Heart right ventricle (tissue), 16 donors: ENCODE results near the gene NKIRAS2. TPM values are rescaled to one million over a fixed set of nuclear protein-coding genes. Genes with fewer than 3 reads are reported as not detected.
A peak's percentile ranks its signal among the peaks of the same experiment; 100 is the strongest.

Experiments
- ATAC-seq, 8 donors: fragments of 200-7000 bp; cut with Tn5 transposase; one replicate each; pipeline ENCODE4 v1.9.1; 2020; ENCODE audit warnings: mild to moderate bottlenecking in 8 of 8, moderate library complexity in 8 of 8, moderate number of reproducible peaks in 1 of 8
- DNase-seq, 2 donors: peaks; one replicate each; pipeline ENCODE4 v3.0.0-alpha.2; 2020
- H3K27ac ChIP-seq, 10 donors: fragments of 200-600 bp; sonication (generic) in 2 of 10; one replicate each; pipeline versions ENCODE4 v1.5.0 to v1.8.0; 2020 to 2022; ENCODE audit warnings: mild to moderate bottlenecking in 3 of 10
- H3K27me3 ChIP-seq, 7 donors: fragments of 200-600 bp; one replicate each; pipeline ENCODE4 v1.8.0; 2021 to 2022; ENCODE audit warnings: mild to moderate bottlenecking in 2 of 7
- H3K36me3 ChIP-seq, 9 donors: fragments of 200-600 bp; sonication (generic) in 1 of 9; one replicate each; pipeline versions ENCODE4 v1.5.0 to v1.8.0; 2020 to 2022; ENCODE audit warnings: mild to moderate bottlenecking in 2 of 9
- H3K4me1 ChIP-seq, 9 donors: fragments of 200-600 bp; sonication (generic) in 1 of 9; one replicate each; pipeline versions ENCODE4 v1.5.0 to v1.8.0; 2020 to 2022; ENCODE audit warnings: mild to moderate bottlenecking in 4 of 9
- H3K4me3 ChIP-seq, 10 donors: fragments of 200-600 bp; sonication (generic) in 2 of 10; one replicate each; pipeline versions ENCODE4 v1.5.0 to v1.8.0; 2020 to 2022; ENCODE audit warnings: mild to moderate bottlenecking in 7 of 10, moderate library complexity in 2 of 10
- H3K9me3 ChIP-seq, 11 donors: fragments of 200-600 bp in 10 of 11; sonication (generic) in 2 of 11; one replicate each; pipeline versions ENCODE4 v1.5.0 to v1.8.0; 2013 to 2022; ENCODE audit warnings: mild to moderate bottlenecking in 2 of 11, control low read depth in 1 of 11, moderate library complexity in 1 of 11
- CTCF ChIP-seq, 9 donors: fragments of 200-600 bp; sonication (generic) in 2 of 9; IDR thresholded peaks; one replicate each; pipeline versions ENCODE4 v1.5.0 to v1.8.0; 2021 to 2022; ENCODE audit warnings: antibody characterized with exemption in 9 of 9, mild to moderate bottlenecking in 5 of 9, moderate library complexity in 1 of 9
- WGBS, 2 donors: extraction: QIAGEN DNeasy Blood & Tissue Kit; methylation state at CpG; one replicate each; pipeline ENCODE4 v1.1.7; 2013; ENCODE audit warnings: inconsistent platforms in 1 of 2; 5-methylcytosine and 5-hydroxymethylcytosine counted together
- intact Hi-C, 10 donors: fragments of 100-400 bp; cut with DNase I; formaldehyde crosslinking; loops; one replicate each; pipeline versions ENCODE4 v1.11.1 to v1.14.2; 2022
- polyA plus RNA-seq, 2 donors: library from polyadenylated mRNA; stranded (reverse); fragments of 200-250 nt; gene quantifications; one replicate each; pipeline ENCODE4 v1.2.3, GENCODE V29; 2013
- total RNA-seq, 10 donors: library from RNA; stranded (reverse); fragmentation: NEBNext Ultra II Directional in 3 of 10; extraction: Animal tissue kit (Norgen Biotek cat#: 25700) in 3 of 10; gene quantifications; one replicate each; pipeline versions ENCODE4 v1.2.1 to v1.2.4, GENCODE V29; 2021 to 2023
- donor health status: Arrhythmogenic right ventricular cardiomyopathy.
- donor health status: ischemic (EF 13 %, LVEDD 7.1; RV severe dilation, severe dysfunction).
- donor health status: healthy with polysubstance abuse.
- donor health status: DM: no; HTN: yes; CAD: no.
- donor health status: DM: no; HTN: no; CAD: no.
- donor health status: ischemic (EF 25% LVEDD 6.9; RV normal size, moderate dysfunction).
- donor health status: ischemic (EF 25% LVEDD 5.7; RV mildly dilated, moderate dysfunction).
- donor health status: healthy.
- donor health status: DM: yes; HTN: yes; CAD: no.
- donor health status: Ischemic cardiomyopathy.
- donor health status: ischemic (EF 35%, LVEDD 5.7; RV mildly dilated, moderate dysfunction).
- donor health status: nonischemic (EF 11% LVEDD 7.7; RV severe dilation, severe dysfunction).
- donor health status: DM: yes; HTN: yes; CAD: no.
- donor health status: PGD.
- donor health status: ischemic (EF 29% LVEDD 5.4; RV normal size, mild dysfunction).
- donor health status: nonischemic (EF 23%, LVEDD 6.1; RV moderate dilation, normal function).

NKIRAS2 gene
- total and polyA plus RNA-seq, 12 donors: 50.1 to 64.1 (median 57.2) TPM

DNA sequence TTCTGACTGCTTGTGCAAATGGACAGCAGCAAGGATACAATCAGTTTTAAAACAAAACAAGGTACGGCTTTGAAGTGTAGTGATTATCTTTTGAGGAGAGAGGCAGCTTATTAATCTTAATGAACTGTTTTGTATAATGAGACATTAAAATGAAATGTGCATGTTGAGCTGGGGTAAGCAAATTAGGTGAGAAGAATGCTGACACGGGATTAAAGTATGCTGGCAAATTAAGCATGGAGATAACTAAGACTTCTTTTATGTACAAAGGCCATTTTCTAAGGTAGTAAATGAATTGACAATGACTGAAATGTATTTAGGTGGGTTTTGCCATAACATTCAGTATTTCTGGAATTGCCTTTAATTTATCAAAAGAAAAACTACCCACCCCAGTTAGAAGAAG lies 21.4 kb upstream of the NKIRAS2 start:
- peaks cover 0 to 100% (median 53%) of the 10 kb centered on the region in 9 donors for H3K36me3 ChIP-seq
- no peak for DNase-seq
- ATAC-seq: no peak
- TF ChIP-seq CTCF (IDR thresholded peaks at IDR 0.05): no peak
- H3K9me3 ChIP-seq: no peaks in the 10 kb centered on the region
- WGBS, 2 donors: 44 to 46% methylated on average over 2 of the region's 2 CpGs
- no peaks in the 10 kb centered on the region for H3K27me3 ChIP-seq
- intact Hi-C loops: no loop called here
- peaks cover 0 to 35% (median 21%) of the 10 kb centered on the region in 9 donors for H3K4me1 ChIP-seq
- no peak overlapping the region for H3K27ac ChIP-seq
- no peak overlapping the region for H3K4me3 ChIP-seq

- Histone ChIP-seq H3K4me1 (peaks cover 0 to 55% (median 37%) of the 10 kb centered on the region in 9 donors), H3K4me3 (no peak overlapping the region), H3K27ac (peak overlapping the region in 8 of 10 donors; percentile 5 to 70 (median 40)), H3K36me3 (peaks cover 0 to 79% (median 36%) of the 10 kb centered on the region in 9 donors), H3K27me3 (no peaks in the 10 kb centered on the region), H3K9me3 (no peaks in the 10 kb centered on the region)
- intact Hi-C loops: loop anchor here in 1 of 10 donors (5.0 kb wide), 1 partner anchor 33 kb away; the partner anchor contains the start of gene CNP
- WGBS, 2 donors: 60 to 71% methylated on average over 3 of the region's 3 CpGs
- DNase-seq: no peak
- ATAC-seq: peak in 5 of 8 donors; percentile 33 to 62 (median 55)
- TF ChIP-seq CTCF (IDR thresholded peaks at IDR 0.05): no peak
These were observed 19.3 kb upstream of the NKIRAS2 start for GRCh38 chr17:42000413-42001133.

- H3K4me1 ChIP-seq: peaks cover 0 to 66% (median 43%) of the 10 kb centered on the region in 9 donors
- no peaks in the 10 kb centered on the region for H3K27me3 ChIP-seq
- H3K4me3 ChIP-seq: no peak overlapping the region
- DNase-seq: no peak
- peaks cover 0 to 68% (median 25%) of the 10 kb centered on the region in 9 donors for H3K36me3 ChIP-seq
- no peak for ATAC-seq
- intact Hi-C loops: loop anchor here in 1 of 10 donors (5.0 kb wide), 1 partner anchor 34 kb away; the partner anchor contains the start of gene CNP
- H3K9me3 ChIP-seq: no peaks in the 10 kb centered on the region
- peak overlapping the region in 4 of 10 donors; percentile 17 to 70 (median 49) for H3K27ac ChIP-seq
- no peak for TF ChIP-seq CTCF (IDR thresholded peaks at IDR 0.05)
- WGBS, 2 donors: 95 to 96% methylated on average over 2 of the region's 2 CpGs
These were observed 18.2 kb upstream of the NKIRAS2 start for GRCh38 chr17:42001729-42002128.

DNA sequence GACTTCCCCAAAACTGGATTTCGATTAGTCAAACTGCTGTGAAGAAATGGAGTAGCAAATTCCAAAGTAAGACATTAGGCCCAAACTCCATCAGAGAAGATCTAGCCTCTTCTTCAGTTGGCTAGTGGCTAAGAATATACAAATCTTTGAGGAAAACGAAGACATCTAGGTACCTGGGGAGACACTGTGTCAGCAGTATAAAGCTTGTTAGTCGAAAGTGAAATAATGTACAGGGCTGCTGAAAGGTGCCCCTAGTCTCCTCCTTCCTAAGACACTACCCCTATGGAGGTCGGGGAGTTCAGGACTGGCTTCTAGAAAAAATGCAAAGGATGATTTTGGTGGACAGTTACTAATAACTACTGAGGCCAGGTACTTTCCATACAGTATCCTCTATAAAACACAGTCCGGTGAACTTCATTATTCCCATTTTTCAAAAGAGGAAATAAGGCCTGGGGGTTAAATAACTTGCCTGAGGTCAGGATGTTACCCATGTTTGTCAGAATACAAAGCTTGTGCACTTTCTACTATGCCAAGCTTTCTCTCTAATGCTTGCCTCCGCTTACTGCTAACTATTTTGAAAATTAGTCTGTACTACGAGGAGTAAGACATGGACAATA lies 17.6 kb upstream of the NKIRAS2 start:
- Histone ChIP-seq H3K27me3 (no peaks in the 10 kb centered on the region), H3K4me1 (peaks cover 0 to 72% (median 48%) of the 10 kb centered on the region in 9 donors), H3K36me3 (peaks cover 0 to 62% (median 20%) of the 10 kb centered on the region in 9 donors), H3K9me3 (no peaks in the 10 kb centered on the region), H3K27ac (peak overlapping the region in 1 of 10 donors; percentile 11), H3K4me3 (no peak overlapping the region)
- no peak for TF ChIP-seq CTCF (IDR thresholded peaks at IDR 0.05)
- ATAC-seq (no peak), DNase-seq (no peak)
- intact Hi-C loops: loop anchor here in 1 of 10 donors (5.0 kb wide), 1 partner anchor 35 kb away; the partner anchor contains the start of gene CNP
- WGBS, 2 donors: 90 to 92% methylated on average over 7 of the region's 7 CpGs
